ENCODE data around the gene MSI2.

The MSI2 gene

DNA sequence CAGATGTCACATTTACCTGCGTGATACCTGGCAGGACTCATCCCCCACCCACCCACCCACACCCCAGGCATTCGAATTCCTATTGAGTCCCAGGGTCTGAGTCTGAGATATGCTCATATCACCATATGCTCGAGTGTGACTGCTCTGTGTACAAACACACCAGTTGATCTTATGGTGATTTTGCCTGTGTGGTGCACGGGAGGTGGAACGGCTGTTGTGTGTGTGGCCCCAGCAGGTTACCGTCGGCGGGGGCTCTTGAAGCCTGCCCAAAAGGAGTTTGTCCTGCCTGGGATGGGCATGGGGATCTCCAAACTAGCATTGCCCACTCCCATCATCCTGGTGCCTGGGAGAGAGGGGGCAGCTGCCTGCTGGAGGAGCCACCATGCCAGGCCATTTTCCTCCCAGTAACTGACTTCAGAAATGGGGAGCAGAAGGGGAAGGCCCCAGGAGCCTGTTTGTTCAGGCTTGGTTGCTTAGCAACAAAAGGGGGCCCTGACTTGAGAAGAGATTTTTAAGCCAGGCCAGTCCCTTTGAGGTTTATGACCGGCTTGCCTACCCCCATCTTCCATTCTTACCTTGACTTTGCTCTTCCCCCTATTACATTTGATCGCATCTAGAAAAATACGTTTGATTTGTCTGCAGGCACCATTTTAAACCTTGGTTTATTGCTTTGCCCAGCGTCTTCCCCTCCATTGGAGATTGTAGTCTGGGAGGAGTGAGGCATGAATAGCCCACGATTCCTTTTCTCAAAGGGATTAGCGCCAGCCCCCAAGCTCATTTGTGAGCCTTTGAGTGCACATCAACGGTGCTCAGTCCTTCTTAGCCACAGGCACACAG, 271.1 kb downstream of the MSI2 start:
- DNase-seq = no peak

DNA sequence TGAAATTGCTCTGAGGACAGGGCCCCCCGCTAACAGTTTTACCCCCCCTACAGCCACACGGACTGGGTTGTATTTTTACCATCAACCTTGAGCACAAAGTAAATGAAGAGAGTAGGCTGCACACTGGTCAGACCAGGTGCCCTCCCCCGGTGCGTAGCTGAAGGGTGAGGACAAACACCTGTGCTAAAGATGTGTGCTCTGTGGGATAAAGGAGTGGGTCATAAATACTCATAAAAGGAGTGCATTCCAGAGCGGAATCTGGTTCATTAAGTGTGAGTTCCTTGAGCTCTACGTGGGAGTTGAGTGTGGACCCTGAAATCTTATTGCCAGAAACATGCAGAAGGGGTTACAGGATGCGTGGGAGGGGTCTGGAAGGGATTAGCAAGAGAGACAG, 271.7 kb downstream of the MSI2 start:
- peak; percentile 68 for DNase-seq

DNA sequence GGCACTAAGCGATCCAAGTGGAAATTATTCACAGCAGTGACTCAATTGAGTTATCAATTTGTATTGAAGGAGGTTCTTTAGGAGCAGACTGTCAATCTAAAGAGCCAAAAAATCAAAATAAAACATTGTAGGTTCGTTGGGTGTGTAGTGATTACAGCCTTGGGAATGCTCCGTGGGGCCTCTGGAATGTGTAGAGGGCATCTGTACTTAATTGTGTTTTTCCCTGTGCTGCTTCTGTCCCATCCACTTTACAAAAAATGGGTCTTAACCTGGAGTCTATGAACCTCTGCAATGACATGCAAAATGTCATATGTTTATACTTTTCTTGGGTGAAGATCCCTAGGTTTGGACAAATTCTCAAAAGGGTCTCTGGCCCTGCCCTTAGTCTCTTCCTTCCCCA, 273.7 kb downstream of the MSI2 start:
- DNase-seq = no peak

DNA sequence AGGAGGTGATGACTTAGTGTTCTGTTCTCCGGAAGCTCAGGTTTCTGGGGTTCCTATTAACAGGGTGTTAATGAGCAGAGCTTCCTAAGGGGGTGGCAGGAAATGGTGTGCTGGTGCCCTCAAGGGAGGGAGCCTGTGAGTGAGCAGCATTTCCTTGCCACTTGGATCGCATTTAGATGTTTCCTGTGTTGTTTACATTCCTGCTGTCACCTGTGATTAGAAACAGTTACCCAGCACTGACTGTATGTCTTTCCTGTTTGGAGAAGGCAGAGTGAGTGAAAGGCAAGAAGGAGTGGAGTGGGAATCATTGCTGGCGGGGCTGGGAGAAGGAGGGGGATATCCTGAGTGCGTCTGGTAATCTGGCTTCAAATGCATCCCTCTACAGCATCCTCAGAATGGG, 274.2 kb downstream of the MSI2 start:
- DNase-seq = no peak

DNA sequence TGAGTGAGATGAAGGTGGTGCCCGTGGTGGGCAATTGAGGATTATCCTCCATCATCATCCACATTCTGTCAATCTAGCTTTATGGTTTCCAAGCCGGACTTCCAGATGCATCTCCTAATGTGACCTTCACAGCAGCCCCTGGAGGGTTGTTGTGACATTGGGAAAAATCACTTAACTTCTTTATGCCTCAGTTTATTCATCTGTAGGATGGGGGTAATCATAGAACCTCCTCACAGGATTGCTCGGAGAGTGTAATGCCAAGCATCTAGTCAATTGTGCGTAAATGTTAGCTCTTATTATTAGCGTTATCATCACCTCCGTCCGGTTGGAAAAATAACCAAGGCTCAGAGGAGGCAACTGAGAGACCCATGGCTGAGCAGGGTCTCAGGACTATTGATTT, 274.8 kb downstream of the MSI2 start:
- no peak for DNase-seq

DNA sequence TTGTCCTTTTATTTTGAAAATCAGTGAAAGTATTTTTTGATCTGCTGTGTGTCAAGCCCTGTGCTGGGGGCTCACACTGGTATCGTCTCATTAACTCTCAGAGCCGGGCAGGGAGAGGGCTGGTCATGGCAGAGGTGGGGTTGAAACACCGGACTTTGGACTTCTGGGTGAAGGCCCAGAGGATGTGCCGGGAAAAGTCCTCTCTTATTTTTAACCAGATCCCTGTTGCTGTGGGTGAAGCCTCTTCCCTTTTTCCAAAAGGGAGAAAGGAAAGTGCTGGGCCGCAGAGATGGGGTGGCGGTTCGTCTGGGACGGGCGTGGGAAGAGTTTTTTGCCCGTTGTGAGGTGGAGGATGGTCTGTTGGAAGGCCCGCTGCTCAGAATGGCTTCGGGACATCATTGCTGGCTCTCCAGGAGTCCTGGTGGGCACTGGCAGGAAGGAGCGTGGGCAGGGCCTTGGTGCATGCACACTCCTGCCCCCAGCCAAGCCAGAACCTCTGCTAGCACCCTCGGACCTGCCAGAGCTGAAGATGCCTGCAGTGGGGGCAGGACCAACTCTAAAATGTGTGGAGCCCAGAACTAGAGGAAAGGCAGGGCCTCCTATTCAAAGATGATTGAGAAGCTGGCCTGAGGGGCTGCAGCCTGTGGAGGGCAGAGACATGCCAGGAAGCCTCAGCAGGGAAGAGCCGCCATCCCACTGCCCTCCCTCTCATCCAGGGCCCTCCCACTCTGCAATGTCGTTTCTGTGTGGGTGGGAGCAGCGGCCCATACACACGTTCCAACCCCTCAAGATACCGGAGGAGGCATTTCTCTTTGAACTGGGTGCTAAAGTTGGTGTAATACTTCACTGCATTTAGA, 275.6 kb downstream of the MSI2 start:
- no peak for DNase-seq

DNA sequence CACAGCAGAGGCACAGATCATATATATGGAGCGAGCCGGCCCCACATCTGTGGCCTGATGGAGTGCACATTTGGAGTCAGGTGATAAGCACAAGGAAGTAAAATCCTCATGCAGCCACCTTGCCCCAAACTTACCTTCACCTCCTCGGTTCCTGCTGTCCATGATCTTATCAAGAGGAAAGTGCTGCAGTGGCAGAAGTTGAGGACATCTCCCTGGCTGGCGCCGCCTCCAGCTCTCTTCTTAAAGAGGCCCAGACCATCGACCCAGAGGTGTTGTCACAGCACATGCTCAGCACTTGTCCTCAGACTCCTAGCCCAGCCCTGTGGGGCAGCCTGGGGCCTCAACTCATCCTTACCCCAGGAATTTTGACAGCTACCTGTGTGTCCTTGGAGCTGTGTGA, 276.2 kb downstream of the MSI2 start:
- no peak for DNase-seq

DNA sequence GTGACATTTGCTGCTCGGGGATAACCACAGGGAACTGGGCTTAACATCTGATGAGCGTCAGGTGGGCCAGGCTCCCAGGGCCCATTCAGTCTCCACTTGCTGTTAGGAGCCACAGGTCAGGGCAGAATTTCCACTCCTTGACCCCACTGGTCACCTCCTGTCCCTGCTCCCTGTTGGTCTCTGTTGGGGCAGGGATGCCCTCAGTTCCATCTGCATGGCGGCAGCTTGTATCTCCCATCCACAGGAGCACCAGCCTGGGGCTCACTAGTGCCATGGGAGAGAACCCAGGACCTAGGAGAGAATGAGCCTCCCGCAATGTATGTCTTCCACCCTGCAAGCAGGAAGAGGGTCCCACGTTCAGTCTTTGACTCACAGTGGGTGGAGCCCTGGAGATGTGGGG, 276.6 kb downstream of the MSI2 start:
- no peak for DNase-seq

DNA sequence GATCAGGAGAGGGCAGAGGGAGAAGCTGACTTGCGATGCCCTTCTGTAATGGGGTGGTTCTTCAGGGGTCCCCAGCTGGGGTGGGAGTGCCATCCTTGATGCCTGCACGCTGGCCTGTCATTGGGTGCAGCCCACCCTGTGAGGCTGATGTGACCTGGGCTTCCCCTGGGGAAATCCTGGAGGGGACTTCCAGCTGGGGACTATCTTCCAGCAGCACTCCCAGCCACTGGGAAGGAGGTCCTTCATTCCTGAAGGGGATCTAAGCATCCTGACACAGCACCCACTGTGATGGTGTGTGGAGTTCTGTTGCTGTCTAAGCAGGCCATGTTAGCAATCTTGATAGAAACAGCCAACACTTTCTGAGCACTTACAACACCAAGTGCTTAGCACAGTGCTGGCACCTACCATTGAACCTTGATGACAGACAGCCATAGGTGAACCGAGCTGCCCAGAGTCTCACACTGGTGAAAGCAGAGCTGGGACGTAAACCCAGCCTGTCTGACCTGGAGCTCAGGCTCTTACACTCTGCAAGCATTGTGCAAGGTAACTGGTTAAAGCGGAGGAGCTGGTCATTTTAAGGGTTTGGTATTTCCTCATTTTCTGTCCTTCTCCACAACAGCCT, 277.5 kb downstream of the MSI2 start:
- no peak for DNase-seq

DNA sequence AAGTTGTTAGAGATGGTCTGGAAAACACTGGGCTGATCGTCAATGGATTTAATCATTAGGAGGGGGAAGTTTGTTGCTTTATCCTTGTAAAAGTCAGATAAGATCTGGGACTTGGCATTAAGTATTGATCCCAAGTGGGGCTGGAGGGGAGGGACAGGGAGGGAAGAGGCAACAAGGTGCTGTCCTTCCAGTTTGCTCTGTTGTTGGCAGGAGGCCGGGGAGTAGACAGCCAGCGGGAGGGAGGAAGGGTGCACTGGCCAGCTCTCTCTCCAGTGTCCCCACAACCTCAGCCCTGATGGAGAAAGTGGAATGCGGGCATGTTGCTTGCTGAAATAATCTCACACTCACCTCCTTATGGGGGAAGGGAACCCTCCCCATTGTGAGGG, 278.5 kb downstream of the MSI2 start:
- DNase-seq = no peak

DNA sequence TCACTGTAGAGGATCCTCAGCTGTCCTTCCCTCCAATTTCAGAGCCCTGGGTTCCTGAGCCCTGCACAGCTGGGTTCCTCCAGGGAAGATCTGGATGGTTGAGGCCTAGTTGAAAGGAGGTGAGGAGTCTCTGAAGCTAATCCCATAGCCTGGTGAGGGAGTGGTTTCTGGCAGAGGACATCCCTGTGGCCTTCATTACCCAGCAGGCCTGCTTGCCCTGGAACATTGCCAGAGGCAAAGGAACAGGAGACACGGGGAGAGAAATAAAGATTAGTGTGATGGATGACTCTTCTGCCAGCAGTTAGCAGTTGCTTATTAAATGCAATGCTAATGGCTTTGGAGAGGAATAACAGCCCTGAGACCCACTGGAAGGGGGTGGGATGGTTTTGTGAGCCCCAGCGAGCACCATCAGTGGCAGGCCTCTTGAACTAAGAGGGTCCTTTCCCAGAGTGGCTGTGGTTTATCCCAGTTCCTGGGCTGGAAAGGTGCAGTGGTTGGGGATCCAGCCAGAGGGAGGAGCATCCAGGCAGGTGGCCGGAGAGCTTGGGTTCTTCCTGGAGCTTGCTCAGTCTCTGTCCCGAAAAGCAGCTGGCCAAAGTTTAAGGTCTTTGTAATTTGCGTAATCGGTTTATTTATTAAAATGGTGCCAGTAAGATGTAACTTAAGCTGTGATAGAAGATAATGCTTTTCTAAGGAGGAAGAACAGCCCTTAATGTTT, 279.1 kb downstream of the MSI2 start:
- no peak for DNase-seq

DNA sequence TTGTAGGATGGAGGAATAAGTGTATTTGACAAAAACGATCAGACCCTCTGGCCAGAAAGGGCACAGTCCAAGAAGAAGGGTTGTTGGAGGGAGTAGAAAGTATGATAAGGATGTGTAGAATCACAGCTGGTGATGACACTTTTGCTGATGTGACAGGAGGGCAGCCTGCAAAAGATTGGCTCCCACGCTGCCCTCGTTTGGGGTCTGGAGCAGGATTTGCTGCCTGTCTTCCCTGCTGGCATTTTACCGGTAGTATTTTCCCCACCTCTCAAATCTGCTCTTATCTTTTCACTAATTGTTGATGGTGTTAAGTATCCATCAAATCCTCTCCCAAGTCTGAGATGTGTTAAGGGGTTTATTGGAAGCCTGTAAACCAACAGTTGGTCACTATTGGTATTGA, 280.0 kb downstream of the MSI2 start:
- no peak for DNase-seq

DNA sequence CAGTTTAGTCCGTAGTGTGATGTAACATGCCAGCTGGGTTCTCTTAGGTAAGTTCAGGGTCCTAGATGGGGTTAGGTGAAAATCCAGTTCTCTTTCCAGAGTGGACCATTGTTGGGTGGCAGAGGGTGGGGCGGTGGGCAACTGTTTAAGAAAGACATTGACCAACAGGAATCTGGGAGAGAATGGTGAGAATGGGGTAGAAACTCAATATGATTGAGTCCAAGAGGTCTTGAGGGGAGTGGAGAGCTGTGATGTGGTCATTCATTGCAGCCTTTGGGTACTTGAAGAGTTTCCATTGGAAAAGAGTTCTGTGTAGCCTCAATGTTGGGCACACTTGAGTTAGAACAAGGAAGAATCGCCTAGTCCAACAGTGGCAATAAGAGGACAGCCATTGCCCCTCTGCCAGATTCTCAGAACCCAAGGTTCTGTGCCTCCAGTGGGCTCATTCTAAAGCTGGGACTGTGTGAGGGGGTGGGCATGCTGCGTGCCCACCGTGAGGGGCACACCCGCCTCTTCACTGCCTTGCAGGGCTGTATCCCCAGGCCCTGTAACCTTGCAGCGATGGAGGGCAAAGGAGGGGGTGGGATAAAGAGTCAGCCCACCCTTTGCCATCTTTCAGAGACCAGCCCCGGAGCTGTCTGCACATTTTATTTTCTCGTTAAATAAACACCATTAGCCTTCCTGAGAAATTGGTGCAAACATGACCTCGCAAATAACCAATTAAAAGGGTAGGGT, 280.6 kb downstream of the MSI2 start:
- no peak for DNase-seq

DNA sequence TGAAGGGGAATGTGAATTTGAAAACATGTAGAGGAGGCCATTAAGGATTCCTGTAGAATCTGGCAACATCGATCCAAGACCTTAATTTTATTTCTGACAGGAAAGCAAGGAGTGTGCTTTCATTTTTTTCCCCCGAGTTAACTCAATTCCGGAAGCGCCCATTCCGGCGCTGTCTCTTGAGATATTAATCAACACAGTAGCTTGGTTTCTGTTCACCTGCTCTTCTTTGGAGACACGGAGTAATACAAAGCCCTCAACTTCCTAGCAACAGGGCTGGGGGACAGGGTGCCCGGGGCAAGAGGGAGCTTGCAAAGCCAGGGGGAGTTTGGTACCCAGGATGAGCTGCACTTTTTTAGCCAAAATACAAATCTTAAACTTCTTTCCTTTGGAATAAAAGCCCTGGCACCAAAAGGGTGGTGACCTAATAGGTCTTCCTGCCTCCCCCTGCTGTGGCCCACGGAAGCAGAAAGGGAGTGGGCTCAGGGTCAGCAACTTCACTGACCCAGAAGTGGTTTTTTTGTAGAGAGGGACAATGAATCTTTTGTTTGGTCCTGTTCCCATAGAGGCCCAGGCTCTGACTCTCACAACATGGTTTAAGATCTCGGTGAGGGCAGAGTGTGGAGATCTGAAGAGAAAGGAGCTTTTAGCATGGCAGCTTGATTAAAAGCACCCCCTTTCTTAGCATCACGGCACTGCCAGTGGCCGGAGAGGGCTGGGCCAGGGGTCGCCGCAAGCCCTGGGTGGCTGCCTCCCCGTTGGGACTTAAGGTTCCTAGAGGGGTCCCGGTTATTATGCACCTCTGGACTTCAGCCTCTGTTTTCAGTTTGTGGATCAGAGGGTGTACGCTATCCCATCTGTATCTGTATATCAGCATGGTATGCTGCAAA, 281.4 kb downstream of the MSI2 start:
- peak; percentile 65 for DNase-seq

DNA sequence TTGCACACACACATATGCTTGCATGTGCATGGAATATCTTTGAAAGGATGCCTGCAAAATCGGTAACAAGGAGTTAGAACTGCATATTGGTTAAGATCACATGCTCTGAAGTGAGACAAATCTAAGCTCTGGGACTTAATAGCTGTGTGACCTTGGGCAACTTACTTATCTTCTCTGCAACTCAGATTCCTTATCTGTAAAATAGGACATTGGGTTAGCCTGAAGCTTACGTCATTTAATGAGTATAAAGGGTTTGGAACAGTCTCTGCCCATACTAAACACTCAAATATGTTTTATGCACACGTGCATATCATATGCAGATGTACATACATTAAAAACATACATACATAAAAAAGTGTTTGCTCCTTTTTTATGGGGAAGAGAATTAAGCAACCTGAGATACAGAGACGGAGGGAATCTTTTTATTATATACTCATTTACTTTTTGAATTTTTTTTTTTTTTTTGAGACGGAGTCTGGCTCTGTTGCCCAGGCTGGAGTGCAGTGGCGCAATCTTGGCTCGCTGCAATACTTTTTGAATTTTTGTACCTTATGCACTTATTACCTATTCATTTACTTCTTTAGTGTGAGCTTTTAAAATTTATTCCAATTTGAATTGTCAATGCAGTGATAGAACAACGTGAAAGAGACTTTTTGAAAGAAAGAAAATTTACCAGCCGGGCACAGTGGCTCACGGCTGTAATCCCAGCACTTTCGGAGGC, 282.6 kb downstream of the MSI2 start:
- DNase-seq = no peak

DNA sequence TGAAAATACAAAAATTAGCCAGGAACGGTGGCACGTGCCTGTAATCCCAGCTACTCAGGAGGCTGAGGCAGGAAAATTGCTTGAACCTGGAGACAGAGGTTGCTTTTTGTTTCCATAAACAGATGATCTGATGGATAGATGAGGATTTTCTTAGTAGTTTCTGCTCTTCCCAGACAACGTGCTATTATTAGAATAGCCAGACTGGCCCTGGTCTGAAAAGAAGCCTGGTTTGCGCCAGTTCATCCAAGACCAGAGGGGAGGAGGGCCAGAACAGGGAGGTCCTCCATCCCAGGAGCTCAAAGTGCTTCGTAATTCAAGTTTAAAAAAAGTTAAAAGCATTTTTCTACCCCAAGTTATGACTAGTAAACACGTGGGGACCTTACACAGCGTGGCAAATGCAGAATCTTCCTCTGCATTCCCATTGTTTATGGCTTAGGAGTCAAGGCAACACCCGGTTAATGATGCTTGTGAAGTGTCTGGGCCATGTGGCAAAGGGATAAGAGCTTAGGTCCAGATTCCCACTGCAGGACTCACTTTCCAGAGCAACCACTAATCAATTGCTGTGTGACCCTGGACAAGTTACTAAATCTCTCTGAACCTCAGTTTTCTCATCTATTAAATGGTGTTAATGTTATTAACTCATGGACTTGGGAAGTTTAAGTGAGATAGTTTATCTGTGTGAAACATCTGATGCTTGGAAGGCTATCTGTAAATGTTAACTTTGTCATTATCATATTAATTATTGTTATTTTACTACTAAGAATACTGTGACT, 283.4 kb downstream of the MSI2 start:
- no peak for DNase-seq

DNA sequence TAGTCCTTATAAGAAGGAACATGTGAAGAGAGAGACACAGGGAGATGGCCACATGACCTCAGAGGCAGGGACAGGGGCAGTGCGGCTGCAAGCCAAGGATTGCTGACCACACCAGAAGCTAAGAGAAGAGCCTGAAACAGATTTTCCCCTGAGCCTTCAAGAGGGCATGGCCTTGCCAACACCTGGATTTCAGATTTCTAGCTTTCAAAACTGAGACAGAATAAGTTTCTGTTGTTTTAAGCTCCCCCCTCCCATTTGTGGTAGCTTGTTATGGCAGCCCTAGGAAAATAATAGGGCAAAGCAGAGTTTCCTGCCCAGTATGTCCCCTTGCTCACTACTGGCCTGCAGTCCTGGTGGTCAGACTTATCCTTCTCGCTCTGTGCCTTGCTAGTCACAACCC, 284.3 kb downstream of the MSI2 start:
- no peak for DNase-seq

DNA sequence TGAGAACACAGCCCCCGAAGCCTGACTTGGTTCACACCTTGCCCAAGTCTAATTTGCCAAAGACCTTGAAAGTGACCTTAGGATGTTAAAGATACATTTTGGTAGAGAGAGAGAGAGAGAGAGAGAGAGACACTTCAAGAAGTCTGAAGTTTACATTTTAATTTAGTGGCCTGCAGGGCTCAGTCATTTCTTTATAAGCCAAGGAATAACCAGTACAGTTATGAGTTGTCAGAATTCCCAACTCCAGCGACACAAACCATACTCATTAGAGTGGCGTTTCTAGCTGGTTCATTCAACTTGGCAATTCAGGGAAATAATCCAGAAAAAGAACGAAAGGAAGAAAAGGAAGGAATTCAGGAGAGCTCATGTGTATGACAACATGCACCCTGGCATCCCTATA, 284.7 kb downstream of the MSI2 start:
- DNase-seq = no peak

All from right kidney (tissue), 1 donor.